Measurements from ENCODE around the gene ANKRD29. TPM values are rescaled to one million over a fixed set of nuclear protein-coding genes. Genes with fewer than 3 reads are reported as not detected.

The ANKRD29 gene
- total and polyA plus RNA-seq, 9 of the 15 experiments (the other 6 are each of a cell fraction or from before 2014, with no cell fraction given): 0.36 TPM; not detected in 8

DNA sequence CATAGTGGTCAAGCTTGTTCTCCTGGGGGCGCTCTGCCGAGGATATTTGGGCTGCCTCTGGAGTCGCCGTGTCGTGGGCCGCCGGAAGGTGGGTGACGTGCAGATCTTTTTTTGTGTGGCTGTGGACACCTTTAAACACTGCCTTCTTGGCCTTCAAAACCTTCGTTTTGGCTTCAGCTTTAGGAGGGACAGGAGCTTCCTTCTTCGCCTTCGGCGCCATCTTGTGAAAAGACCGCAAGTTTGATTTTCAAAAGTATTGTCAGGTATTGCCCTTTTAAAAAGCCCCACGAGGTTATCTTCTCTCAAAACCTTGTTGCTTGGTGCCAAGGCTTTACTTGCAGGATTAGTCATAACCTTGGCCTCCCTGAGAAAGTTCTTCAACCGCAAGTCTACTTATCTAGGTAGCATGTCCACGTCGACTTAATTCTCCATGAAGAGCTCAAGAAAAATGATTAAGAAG lies 47.4 kb upstream of the ANKRD29 start (continued):
- TF ChIP-seq ZNF197 (CRISPR knock-in tag; IDR thresholded peaks at IDR 0.05; ENCODE audit: low read depth) (peak; percentile 65; the same call in 1 of the 2 replicates), ATF1 (CRISPR knock-in tag; IDR thresholded peaks at IDR 0.05) (no peak), ATF1 (tag; IDR thresholded peaks at IDR 0.05) (peak; percentile 13; the same call in 1 of the 2 replicates), L3MBTL2 (IDR thresholded peaks at IDR 0.05) (peak; percentile 98), ID3 (CRISPR knock-in tag; IDR thresholded peaks at IDR 0.05) (no peak), ID3 (tag; IDR thresholded peaks at IDR 0.05) (peak; percentile 48; the same call in 1 of the 2 replicates), NELFE (IDR thresholded peaks at IDR 0.05; ENCODE audit: insufficient read depth, insufficient read length) (no peak), MTA2 (IDR thresholded peaks at IDR 0.05; ENCODE audit: low read depth) (peak; percentile 42; the same call in 1 of the 2 replicates), POLR2H (tag; IDR thresholded peaks at IDR 0.05; ENCODE audit: low read depth) (no peak), POLR2AphosphoS5 (IDR thresholded peaks at IDR 0.05; ENCODE audit: control insufficient read depth, insufficient read depth, low read depth, low read length) (peak; percentile 54; the same call in 1 of the 2 replicates), NUFIP1 (IDR thresholded peaks at IDR 0.05; ENCODE audit: partially characterized antibody) (no peak), ATF3 (IDR thresholded peaks at IDR 0.05) (peak; percentile 86), ATF3 (CRISPR knock-in tag; conservative IDR thresholded peaks at IDR 0.05) (peak; percentile 88; the same call in 1 of the 2 replicates), PRDM10 (IDR thresholded peaks at IDR 0.05; ENCODE audit: partially characterized antibody) (no peak), TAF1 (IDR thresholded peaks at IDR 0.05; ENCODE audit: control insufficient read depth, extremely low read depth, insufficient read depth, low read length, severe bottlenecking) (no peak)
- TF ChIP-seq, protein P1, sequence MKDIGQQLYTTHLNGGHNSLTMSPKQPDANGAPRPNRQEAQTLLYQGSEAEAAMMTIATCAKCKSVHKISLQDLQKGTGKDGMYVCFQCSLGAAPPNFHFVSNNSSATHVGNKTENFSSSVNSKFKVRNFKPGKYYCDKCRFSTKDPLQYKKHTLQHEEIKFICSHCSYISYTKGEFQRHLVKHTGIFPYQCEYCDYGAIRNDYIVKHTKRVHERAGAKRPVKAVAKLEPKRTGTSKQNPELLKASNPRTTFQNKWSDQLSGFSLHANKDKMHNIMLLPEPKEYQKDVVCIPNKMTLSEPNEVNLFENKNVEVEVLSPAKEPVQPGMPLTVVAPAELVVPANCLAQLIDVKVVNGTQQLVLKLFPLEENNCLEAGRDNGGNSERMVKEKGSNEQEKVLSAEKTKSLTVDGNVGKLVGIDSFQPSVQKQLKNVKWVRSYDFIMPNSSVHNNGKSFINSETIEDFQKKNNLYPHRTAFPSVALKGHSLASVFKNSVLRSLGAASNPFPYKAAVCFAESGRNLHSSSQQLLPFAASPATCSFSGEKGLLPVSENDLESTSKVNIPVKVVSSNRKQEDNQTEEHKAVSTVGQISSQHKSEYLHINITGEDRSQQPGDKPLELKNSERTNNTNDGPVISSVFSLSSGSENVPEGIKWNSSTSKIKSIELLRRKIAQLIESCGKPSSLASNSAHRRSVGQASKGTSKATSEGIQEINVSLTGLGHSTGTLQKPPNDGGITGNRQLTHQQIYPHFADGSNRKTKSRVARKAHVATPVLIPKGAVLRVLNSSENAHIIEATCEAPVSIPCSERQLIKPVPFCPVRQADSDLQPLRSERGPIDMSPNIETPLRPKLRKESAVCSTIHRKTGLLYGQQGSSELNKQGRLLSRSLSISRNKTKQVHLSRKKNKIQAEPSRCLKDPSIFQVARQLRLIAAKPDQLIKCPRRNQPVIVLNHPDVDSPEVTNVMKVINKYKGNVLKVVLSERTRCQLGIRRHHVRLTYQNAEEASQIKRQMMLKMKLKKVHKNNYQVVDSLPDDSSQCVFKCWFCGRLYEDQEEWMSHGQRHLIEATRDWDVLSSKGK (CRISPR knock-in tag; IDR thresholded peaks at IDR 0.05): no peak
